HG02588 (cell line): ENCODE results near the gene SLC2A9.

Experiments
- ATAC-seq: cut with Tn5 transposase; IDR thresholded peaks from one replicate; pipeline ENCODE4 v1.9.1; 2021; ENCODE audit warnings: mild to moderate bottlenecking, moderate library complexity; ENCODE audit not compliant: unreplicated experiment

Gene SLC2A9

DNA sequence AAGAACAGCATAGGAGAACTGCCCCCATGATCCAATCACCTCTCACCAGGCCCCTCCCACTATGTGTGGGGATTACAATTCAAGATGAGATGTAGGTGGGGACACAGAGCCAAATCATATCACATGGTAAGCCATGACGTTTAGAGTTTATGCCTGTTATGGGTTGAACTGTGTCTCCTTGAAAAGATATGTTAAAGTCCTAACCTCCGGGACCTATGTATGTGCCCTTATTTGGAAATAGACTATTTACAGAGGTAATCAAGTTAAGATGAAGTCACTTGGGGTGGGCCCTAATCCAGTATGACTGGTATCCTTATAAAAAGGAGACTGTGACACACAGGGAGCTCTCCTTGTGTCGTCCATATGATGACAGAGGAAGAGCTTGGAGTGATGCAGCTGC, 25.2 kb upstream of the SLC2A9 start:
- no peak for ATAC-seq

DNA sequence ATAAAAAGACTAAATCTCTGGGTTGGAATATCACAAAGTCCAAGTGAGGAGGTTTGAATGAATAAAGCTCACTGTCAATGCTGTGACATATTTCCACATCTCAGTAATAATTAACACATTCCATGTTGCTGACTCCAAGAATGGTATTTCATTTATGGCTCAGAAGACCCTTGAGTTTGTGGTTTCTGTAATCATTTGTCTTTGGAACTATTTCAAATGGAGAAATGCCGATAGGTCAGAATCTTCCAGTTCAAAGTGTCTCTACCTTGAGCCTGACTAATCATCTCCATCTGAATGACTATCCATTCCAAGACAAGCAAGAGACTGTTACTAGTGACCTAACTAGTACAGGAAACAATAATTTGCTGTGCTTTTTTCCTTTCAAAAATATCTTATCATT, 24.2 kb upstream of the SLC2A9 start:
- ATAC-seq: no peak

DNA sequence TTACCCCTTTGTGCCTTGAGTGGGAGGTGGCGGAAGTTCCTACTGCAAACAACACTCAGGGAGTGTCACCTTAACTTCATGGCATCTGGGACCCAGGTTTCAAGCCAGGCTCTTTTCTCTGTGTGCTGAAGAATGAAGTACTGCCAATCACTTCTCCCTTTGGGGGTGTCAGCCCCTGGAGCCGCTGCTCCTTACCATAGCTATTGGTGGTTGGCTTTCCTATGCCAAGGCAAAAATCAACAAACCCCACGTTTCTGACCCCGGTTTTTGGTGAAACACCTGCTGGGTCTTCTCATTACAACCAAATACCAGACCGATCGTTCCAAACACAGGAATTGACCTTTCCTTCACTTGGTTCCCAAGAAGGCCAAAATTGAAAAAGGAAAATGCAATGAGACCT, 19.7 kb upstream of the SLC2A9 start:
- ATAC-seq: no peak

DNA sequence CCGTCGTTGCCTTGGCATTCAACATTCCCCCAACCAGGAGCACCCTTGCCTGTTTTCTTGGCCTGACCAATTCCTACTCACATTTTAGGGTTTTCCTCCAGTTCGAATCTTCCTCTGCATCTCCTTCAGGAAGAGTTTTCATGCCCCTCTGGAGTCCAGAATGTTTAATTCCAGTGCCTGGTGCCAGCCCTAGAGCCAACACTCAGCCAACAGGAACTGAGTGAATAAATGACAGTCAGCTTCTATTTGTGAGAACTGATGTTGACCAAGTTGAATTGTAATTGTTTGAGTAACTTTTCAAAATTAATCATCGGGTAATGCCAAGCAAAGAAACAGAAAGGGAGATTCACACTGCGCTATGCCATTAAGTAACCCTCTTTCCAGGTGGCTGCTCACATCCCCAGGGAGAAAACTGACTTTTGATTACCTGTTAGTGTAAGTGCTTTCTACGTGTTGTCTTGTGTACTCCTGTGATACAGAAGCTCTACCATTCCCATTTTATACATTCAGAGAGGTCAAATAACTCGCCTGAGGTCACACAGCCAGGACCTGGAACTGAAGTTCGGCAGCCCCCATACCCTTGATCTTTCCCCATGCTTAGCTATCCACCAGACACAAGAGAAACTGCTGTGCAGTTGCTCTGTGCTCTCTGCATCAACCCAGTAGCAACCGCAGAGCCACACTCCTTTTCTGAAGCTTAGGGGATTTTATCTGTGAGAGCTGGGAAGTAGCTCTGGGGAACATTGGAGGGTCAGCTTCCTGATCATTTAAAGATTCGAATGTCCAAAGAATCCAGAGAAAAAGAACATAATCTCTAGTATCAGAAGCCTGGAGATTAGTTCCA, 19.0 kb upstream of the SLC2A9 start:
- ATAC-seq: no peak

DNA sequence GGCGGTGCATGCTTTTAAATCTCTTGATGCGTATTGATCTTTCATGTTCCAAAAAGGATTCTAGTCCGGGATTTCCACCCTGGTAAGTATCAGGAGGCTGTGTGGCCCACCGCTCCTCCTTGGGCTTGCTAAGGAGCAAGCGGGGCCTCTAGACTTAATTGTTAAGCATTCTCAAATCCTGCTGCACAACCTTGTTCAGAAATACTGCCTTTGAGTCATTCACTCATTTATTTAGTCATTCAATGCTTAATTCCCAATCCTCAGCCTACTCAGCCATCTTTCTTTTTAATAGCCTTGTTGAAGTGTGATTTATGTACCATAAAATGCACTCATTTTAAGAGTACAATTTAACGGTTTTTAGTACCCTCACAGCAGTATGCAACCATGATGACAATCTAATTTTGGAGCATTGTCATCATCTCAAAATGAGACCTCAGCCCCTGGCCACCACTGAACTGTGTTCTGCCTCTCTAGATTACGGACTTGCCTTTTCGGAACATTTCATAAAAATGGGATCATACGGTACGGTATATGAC, 15.6 kb upstream of the SLC2A9 start:
- no peak for ATAC-seq

DNA sequence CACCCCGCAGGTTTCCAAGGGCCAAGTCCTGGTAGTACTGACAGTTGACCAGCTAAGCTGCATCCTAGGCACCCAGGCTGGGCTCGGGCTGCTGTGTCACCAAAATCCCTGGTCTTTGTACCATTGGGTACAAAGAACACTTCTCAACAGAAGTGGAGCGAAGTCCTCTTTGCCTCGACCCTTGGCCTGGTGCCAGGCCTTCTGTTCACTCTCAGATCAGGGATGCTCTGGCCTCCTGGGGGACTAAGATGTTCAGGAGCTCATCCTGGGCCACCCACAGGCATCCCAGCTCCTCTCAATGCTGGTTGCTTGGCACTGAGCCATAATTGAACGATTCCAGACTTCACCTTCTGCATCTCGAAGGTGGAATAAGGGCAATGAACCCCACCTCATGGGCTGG, 13.8 kb upstream of the SLC2A9 start:
- ATAC-seq: no peak

DNA sequence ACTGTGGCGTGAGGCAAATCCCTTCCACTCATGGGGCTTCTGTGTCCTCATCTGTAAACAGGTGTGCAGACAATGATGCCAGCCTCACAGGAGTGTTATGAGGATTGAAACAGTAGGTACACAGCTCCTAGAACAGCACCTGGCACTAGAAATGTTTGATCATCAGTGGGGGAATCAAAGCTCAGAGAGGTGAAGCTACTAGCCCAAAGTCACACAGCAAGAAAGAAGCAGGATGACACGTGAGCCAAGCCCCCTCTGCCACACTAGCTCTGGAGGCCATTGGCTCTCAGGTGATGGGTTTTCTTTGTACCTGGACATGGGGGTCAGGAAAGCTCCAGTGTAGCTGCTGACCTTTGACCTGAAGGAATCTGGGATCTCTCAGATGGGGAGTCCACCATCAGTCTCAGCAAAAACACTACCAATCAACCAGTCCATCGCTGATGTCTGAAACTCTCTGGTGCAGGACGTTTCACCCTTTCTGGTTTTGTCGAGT, 13.4 kb upstream of the SLC2A9 start:
- no peak for ATAC-seq

DNA sequence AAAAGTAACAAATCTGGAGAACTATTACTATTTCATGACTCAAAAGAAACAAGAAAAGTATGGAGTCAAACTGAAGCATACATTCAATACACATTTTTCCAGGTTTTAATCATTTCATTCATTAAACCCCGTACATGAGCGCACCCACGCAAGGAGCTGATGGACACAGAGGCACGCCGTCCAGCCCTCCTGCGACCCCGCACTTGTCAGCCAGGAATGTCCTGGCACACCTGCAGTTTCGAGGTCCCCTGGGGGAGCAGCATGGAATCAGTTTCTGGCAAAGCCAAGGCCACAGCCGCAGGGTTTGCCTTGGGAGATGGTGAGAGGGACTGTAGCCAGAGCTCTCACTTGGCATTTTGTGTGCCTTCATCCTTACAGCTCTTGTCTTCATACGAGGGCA, 12.8 kb upstream of the SLC2A9 start:
- ATAC-seq: no peak

DNA sequence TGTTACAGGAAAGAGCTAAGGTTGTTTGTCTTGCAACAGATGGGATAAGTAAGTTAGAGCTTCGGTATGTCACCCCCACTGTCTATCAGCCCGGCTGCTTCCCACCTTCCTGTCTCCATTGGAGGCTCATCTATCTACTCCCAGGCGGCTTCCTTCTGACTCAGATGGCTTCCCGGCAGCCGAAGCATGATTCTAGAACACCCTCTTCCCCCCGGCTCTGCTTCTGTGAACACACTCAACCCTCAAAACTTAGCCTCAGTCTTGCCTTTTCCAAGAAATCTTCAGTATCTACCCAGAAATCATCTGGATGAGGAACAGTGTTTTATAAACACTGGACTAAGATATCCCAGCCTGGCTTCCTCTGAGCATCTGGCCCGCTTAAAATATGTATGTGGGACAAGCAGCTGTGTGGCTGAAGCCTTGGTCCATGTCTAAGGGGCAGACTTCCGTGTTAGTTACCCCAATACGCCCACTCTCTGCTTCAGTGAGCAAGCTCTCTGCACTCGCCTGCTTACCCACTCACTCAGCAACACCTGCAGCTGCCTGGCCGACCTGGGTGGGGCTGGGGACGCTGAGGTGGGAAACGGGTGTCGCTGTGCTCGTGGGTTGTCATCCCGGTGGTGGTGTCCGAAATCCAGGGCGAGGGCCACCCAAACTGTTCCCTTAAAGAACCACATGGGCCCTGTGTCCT, 12.0 kb upstream of the SLC2A9 start:
- ATAC-seq: no peak

DNA sequence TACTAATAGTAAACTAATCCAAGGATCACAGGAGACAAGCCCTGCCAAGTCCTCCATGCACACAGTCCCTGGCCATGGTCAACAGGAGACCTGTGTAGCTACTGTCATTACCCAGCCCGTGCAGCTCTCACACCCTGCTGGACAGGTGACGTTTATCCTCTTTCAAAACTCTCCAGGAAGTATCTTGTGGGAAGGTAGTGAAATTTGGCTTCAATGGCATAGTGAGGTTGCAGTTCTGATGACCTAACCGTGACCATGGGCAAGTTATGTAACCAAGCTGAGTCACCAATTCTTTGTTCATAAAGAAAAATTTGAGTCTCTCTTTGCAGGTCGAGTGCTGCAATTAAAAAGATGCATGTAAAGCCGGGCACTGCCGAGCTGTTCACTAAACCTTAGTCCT, 11.3 kb upstream of the SLC2A9 start:
- ATAC-seq: no peak

DNA sequence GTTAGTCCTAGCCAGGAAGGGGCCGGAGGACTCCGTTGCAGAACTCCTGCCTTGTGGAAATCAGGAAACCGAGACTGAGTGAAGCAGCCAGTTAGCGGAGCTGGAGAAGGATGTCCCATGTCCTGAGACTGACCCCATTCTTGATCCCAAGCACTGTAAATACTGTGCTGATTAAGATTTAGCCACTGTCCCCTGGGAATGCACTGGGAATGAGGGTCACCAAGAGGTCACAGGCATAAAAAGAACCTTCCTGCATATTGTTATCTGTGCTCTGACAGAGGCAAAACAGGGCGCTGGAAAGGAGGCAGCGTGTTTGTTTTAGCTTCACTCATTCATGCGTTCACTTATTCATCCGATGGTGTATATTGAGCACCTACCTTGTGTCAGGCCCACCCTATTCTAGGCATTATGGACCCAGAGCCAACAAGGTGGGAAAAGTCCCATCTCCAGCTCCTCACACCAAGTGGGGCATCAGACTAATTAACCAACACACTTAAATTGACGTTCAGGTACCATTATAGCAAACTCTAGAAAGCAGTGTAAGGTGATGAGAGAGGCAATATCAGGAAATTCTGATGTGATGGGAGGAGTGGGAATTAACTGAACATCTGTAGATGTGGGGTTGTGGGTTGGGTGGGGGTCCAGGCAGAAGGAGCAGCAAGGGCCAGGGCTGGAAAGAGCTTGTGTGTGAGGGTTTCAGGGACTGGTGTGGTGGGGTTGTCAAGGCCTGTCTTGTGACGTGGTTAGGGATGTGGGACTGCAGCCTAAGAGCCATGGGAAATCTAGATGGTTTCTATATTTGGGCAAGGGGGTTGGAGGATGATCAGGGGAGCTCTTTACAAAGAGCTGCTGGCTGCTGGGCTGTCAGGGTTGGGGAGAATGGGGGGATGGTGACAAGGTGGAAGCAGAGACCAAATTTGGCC, 10.6 kb upstream of the SLC2A9 start:
- no peak for ATAC-seq

DNA sequence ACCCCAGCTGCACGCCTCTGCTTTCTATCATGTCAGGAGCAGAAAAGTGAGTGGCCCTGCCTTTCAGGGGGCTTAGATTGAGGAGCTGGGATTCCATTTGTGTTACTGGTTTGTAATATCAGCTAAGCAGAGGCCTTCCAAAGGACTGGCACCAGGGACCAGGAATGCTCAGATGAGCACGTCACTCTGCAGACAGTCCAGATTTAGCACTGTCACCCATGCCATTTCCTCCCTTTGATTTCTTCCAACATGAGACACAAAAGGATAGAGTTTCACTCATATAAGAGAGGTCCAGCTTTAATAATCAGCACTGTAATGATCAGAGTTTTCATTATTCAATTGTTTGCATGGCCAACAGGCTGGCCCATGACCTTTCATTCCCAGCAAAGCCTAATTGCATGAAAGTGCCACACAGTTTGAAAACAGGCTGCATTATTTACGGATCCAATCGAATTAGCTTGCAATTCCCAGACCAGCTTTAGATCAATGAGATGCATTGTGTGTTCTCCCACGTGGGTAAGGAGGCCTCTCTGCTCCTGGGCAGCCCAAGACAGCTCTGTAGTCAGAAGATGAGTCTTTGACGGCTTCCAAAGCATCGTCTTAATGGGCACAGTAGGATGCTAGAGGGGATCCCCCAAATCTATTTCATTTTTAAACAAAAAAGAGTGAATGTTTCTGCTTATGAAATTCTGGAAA, 9.8 kb upstream of the SLC2A9 start:
- ATAC-seq: no peak

DNA sequence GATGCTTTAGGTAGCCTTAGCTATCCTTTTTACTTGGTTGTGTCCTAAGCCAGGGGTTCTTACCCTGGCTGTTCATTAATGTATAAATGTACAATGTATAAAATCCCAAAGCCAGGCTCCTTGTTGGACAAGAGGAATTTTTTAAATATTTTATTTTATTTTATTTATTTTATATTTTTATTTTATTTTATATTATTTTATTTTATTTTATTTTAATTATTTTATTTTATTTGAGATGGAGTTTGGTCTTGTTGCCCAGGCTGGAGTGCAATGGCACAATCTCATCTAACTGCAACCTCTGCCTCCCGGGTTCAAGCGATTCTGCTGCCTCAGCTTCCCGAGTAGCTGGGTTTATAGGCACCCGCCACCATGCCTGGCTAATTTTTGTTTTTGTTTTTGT, 8.1 kb upstream of the SLC2A9 start:
- ATAC-seq: no peak

DNA sequence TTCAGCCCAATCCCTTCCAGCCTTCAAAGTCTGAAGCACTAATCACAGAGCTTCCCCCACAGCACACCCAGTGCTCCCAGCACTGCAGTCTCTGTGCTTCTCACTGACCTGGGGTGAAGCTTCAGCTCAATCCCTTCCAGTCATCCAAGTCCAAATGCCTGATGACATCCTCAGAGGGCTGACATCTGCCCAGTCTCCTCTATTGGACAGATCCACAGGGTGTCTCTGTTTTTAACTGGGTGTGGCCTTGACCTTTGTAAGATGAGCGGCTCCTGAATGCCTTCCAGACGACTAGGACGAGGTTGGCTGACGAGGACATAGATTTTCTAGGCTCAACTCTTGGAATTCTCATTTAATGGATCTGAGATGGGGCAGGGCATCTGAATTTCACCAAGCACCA, 7.6 kb upstream of the SLC2A9 start:
- ATAC-seq: no peak

DNA sequence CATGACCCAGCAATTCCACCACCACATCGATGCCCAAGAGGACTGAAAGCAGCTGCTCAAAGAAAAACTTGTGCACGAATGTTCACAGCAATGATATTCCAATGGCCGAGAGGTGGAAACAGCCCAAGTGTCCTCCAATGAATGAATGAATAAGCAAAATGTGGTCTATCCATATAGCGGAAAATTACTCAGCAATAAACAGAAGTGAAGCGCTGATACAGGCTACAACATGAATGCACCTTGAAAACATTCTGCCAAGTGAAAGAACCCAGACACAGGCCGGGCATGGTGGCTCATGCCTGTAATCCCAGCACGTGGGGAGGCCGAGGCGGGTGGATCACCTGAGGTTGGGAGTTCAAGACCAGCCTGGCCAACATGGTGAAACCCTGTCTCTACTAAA, 5.2 kb upstream of the SLC2A9 start:
- no peak for ATAC-seq

DNA sequence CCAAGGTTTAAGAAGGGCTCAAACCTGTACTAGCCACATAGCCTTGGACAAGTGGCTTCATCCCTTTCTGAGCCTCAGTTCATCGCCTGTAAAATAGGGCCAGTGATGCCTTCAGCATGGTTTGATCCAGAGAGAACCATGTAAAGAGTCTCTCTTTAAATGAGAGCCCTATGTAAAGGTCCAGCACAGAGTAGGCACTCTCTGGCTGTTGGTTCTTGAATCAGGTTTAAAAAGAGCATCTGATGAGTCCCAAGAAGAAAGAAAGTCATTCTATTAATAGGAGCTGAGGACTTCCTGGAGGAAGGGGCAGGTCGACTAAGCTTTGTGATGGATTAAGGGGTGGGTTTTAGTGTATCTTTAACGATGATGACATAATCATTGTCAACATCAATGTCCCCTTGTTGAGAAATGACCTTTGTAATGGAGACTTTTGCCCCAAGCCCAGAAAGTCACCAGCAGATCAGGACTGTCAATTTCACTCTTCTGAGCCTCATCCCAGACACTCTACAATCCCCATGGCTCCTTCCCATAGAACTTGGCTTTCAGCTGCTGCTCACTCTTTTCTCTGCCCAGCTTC, 4.0 kb upstream of the SLC2A9 start:
- ATAC-seq: no peak

DNA sequence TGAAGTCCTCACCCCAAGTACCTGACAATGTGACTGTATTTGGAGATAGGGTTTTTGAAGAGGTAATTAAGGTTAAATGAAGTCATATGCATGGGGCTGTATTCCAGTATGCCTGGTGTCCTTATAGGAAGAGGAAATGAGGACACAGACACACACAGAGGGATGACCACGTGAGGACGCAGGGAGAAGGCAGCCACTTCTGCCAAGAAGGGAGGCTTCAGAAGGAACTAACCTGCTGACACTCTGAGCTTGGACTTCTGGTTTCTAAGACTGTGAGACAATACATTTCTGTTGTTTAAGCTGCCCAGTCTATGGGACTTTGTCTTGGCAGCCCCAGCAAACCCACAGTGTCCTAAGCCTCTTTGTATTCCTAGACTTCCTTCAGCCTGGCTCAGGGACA, 3.0 kb upstream of the SLC2A9 start:
- no peak for ATAC-seq

DNA sequence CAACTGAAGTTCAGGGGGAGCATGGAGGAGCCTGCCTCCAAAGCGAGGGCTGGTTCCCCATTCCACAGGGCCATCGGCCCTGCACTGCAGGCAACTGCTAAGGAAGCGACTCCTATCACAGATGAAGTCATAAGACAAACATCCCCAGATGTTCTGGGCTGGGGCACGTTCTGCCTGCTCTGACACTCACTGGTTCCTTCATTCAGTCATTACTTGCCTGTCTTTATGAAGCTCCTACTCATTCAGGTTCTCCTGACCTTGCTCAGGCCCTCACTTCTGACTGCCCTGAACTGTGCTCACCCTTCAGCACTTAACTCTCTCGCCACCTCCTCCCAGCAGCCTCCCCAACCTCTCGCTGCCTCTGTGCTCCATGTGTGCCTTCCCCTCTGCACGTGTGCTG, 2.5 kb upstream of the SLC2A9 start:
- no peak for ATAC-seq

DNA sequence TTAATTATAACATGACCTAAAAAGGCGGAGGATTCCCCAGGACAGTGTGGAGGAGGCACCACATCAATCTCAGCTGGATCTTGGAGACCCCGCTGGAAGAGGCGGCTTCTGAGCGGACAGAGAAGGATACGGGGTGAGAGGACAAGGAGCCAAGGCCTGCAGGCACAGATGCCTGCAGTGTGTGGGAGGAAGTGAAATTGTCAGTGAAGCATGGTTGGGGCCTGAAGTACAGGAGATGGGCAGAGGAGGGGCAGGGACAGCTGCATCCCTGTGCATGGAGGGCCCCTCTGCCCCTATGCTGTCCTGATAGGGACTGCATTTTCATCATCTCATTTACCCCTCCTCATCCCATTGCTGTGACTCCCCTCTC, 1.7 kb upstream of the SLC2A9 start:
- no peak for ATAC-seq

DNA sequence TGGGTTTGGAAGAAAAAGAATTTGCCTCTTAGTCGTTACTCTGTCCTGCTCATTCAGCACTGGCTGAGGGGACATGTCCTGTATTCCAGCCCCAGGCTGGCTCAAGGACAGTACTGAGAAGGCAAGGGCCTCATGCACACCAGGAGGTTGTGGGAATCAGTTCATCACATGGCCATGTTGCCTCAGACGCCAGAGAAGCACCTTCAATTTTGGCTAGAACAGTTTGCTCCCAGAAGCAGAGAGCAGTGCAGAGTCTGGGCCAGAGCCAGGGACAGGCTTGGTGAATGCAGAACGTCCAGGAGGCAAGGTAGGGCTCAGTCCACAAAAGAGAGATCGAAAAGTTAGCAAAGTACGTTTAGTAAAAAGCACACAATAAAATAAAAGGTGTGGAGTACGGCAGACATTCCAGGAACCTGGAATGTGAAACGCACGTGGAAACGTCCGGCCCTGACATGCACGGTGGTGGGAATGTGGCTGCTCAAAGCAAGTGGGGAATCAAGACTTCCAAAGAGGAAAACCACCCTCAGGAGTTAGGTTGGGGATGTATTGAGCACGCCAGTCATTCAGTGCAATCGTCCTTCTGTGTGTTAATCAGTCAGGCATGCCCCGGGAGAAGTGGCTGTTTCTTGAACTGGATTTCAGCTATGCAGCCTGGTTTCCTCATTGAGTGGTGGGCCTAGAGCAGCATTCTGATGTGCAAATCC, 1.2 kb upstream of the SLC2A9 start:
- no peak for ATAC-seq
